HepG2 (cell line): Measurements from ENCODE around the gene FAM184B. TPM values are rescaled to one million over a fixed set of nuclear protein-coding genes. Genes with fewer than 3 reads are reported as not detected.

Experiments
- ARNTL ChIP-seq: sonication (generic); formaldehyde crosslinking; IDR thresholded peaks from 2 replicates; pipeline ENCODE4 v1.4.0; 2020; ENCODE audit warnings: mild to moderate bottlenecking, missing genetic modification reagents
- HMGXB4 ChIP-seq, 2 experiments: sonication (generic) in 1 of 2; formaldehyde crosslinking in 1 of 2; IDR thresholded peaks; 2 replicates each; pipeline versions ENCODE4 v1.4.0 to v1.6.1; 2018 to 2020; ENCODE audit warnings: missing genetic modification reagents in 2 of 2, borderline replicate concordance in 1 of 2, low read depth in 1 of 2, mild to moderate bottlenecking in 1 of 2, missing biosample characterization in 1 of 2
- MLX ChIP-seq: IDR thresholded peaks from 2 replicates; pipeline ENCODE4 v1.6.1; 2016
- NR2F2 ChIP-seq: IDR thresholded peaks from 2 replicates; pipeline ENCODE4 v1.6.1; 2012; ENCODE audit warnings: low read depth, inconsistent platforms, borderline replicate concordance
- PAXIP1 ChIP-seq: sonication (generic); formaldehyde crosslinking; conservative IDR thresholded peaks from 2 replicates; pipeline ENCODE4 v1.4.0; 2020; ENCODE audit warnings: mild to moderate bottlenecking, missing genetic modification reagents, moderate library complexity
- PHF8 ChIP-seq: sonication (generic); formaldehyde crosslinking; IDR thresholded peaks from 2 replicates; pipeline ENCODE4 v1.5.0; 2020; ENCODE audit warnings: missing genetic modification reagents
- SALL1 ChIP-seq: sonication (generic); formaldehyde crosslinking; IDR thresholded peaks from 2 replicates; pipeline ENCODE4 v1.8.0; 2022; ENCODE audit warnings: mild to moderate bottlenecking, missing genetic modification reagents
- SAP130 ChIP-seq: IDR thresholded peaks from 2 replicates; pipeline ENCODE4 v1.6.1; 2016; ENCODE audit warnings: low read depth
- THRA ChIP-seq: sonication (generic); formaldehyde crosslinking; IDR thresholded peaks from 2 replicates; pipeline ENCODE4 v1.4.0; 2020; ENCODE audit warnings: missing genetic modification reagents, borderline replicate concordance
- U2AF1 ChIP-seq: fragments of 200-400 bp; formaldehyde crosslinking; optimal IDR thresholded peaks from 2 replicates; pipeline ENCODE3; 2017; ENCODE audit warnings: mild to moderate bottlenecking, low read depth, low read length
- USF2 ChIP-seq, 2 experiments: sonication (generic) in 1 of 2; formaldehyde crosslinking in 1 of 2; IDR thresholded peaks; 2 replicates each; pipeline versions ENCODE4 v1.5.1 to v1.6.1; 2011 to 2020; ENCODE audit warnings: borderline replicate concordance in 1 of 2, low read depth in 1 of 2, low read length in 1 of 2, mild to moderate bottlenecking in 1 of 2, missing genetic modification reagents in 1 of 2, moderate library complexity in 1 of 2
- ZBTB25 ChIP-seq: IDR thresholded peaks from 2 replicates; pipeline ENCODE4 v1.6.1; 2018; ENCODE audit warnings: missing genetic modification reagents
- ZNF124 ChIP-seq: sonication (generic); formaldehyde crosslinking; IDR thresholded peaks from 2 replicates; pipeline ENCODE4 v1.4.0; 2020; ENCODE audit warnings: missing genetic modification reagents
- ZNF44 ChIP-seq: sonication (generic); formaldehyde crosslinking; IDR thresholded peaks from 2 replicates; pipeline ENCODE4 v1.5.1; 2020; ENCODE audit warnings: mild to moderate bottlenecking, missing genetic modification reagents
- ZNF75D ChIP-seq: sonication (generic); formaldehyde crosslinking; IDR thresholded peaks from 2 replicates; pipeline ENCODE4 v1.8.1; 2023; ENCODE audit warnings: missing genetic modification reagents, mild to moderate bottlenecking, borderline replicate concordance
- polyA plus RNA-seq, 8 experiments: library from polyadenylated mRNA; depleted of rRNA in 3 of 8; stranded (reverse) in 7 of 8; unstranded in 1 of 8; fragments of >200 nt; fragmentation: Illumina TruSeq in 4 of 8; extraction: Trizol in 4 of 8; gene quantifications; 2 replicates each; pipeline versions ENCODE4 v1.2.1 to v1.2.3, GENCODE V29; 2011 to 2016; ENCODE audit warnings: low read depth in 4 of 8, missing spikeins in 1 of 8, mixed read lengths in 1 of 8; ENCODE audit not compliant: insufficient read depth in 1 of 8
- total RNA-seq, 5 experiments: library from RNA; depleted of rRNA; stranded (reverse); fragments of >200 nt; fragmentation: Illumina TruSeq; extraction: Trizol; gene quantifications; 2 replicates each; pipeline ENCODE4 v1.2.3, GENCODE V29; 2016; ENCODE audit warnings: low read depth in 1 of 5

The FAM184B gene
- total and polyA plus RNA-seq, 2 of the 13 experiments (the other 11 are each of a cell fraction or from before 2014, with no cell fraction given), result not detected

- TF ChIP-seq ZNF44 (0 out of 2 replicates have a peak, but pooled peaks have one; percentile 50), PAXIP1 (no peak; the same call in 1 of the 2 replicates), SAP130 (CRISPR knock-in tag) (peak; percentile 98), ZNF124 (CRISPR knock-in tag) (no peak), ZBTB25 (CRISPR knock-in tag) (0 out of 2 replicates have a peak, but pooled peaks have one; percentile 34), U2AF1 (peak; percentile 69), ARNTL (CRISPR knock-in tag) (peak; percentile 78; the same call in 1 of the 2 replicates), USF2 (IDR thresholded peaks at IDR 0.05; ENCODE audit: low read depth, low read length) (peak; percentile 99), USF2 (CRISPR knock-in tag; IDR thresholded peaks at IDR 0.05; ENCODE audit: borderline replicate concordance) (peak; percentile 98; the same call in 1 of the 2 replicates), THRA (CRISPR knock-in tag) (no peak), HMGXB4 (CRISPR knock-in tag; IDR thresholded peaks at IDR 0.05; ENCODE audit: borderline replicate concordance in 1 of 2, low read depth in 1 of 2) (peak; percentile 55 to 71; a peak in 3 of 4 replicates), PHF8 (peak; percentile 86), MLX (CRISPR knock-in tag) (peak; percentile 23; the same call in 1 of the 2 replicates), NR2F2 (no peak), SALL1 (CRISPR knock-in tag) (peak; percentile 59), ZNF75D (no peak)
Observed at GRCh38 chr4:17614416-17615299, 166.8 kb downstream of the FAM184B start, which contains the start of gene MED28 (continued).
